A673 (cell line): Measurements from ENCODE around the gene BLACAT1. TPM values are rescaled to one million over a fixed set of nuclear protein-coding genes. Genes with fewer than 3 reads are reported as not detected.

Experiments
- BruUV-seq: library from RNA; stranded (reverse); fragments of 400-500 nt; replicated peaks from 2 replicates; lab custom pipeline; 2021; lab: Mats Ljungman, UMichigan
- CTCF ChIA-PET: fragments of 300-600 bp; sonication (Branson Sonifier 250); formaldehyde crosslinking; loops from one replicate; lab custom pipeline; 2022; ENCODE audit warnings: antibody characterized with exemption; lab: Charles Lee
- POLR2A ChIA-PET: fragments of 300-600 bp; sonication (Branson Sonifier 250); formaldehyde crosslinking; loops from one replicate; lab custom pipeline; 2022; ENCODE audit warnings: antibody characterized with exemption; ENCODE audit not compliant: low non-redundant PET; lab: Charles Lee
- DNase-seq: peaks from one replicate; pipeline ENCODE4 v3.0.0-alpha.2; 2015; ENCODE audit warnings: low spot score
- H3K27ac ChIP-seq: fragments of 200-600 bp; sonication (generic); 2 replicates; pipeline ENCODE4 v1.5.1; 2016; ENCODE audit warnings: mixed run types, low read depth, mild to moderate bottlenecking, mixed read lengths, antibody characterized with exemption, low read length; ENCODE audit not compliant: poor library complexity, severe bottlenecking
- H3K27me3 ChIP-seq: fragments of 200-600 bp; sonication (generic); replicated peaks from 2 replicates; pipeline ENCODE4 v1.6.1; 2017; ENCODE audit warnings: mixed run types, low read depth, mild to moderate bottlenecking, mixed read lengths, antibody characterized with exemption, low read length; ENCODE audit not compliant: insufficient read depth, poor library complexity
- H3K36me3 ChIP-seq: fragments of 200-600 bp; sonication (generic); 2 replicates; pipeline ENCODE4 v1.6.1; 2016; ENCODE audit warnings: mixed run types, mild to moderate bottlenecking, mixed read lengths, antibody characterized with exemption, low read length; ENCODE audit not compliant: insufficient read depth, poor library complexity, severe bottlenecking
- H3K4me1 ChIP-seq: fragments of 200-600 bp; sonication (generic); 2 replicates; pipeline ENCODE4 v1.6.1; 2017; ENCODE audit warnings: mixed run types, mild to moderate bottlenecking, mixed read lengths, antibody characterized with exemption, low read length; ENCODE audit not compliant: insufficient read depth, poor library complexity, severe bottlenecking
- H3K4me3 ChIP-seq: fragments of 200-600 bp; sonication (generic); 2 replicates; pipeline ENCODE4 v1.5.1; 2016; ENCODE audit warnings: low read depth, mixed run types, mild to moderate bottlenecking, mixed read lengths, low read length; ENCODE audit not compliant: poor library complexity, severe bottlenecking
- H3K9me3 ChIP-seq: fragments of 200-600 bp; sonication (generic); 2 replicates; pipeline ENCODE4 v1.6.1; 2016; ENCODE audit warnings: mixed run types, low read depth, mild to moderate bottlenecking, mixed read lengths, antibody characterized with exemption, low read length; ENCODE audit not compliant: poor library complexity, severe bottlenecking
- EZH2 ChIP-seq: fragments of 200-600 bp; sonication (generic); IDR thresholded peaks from 2 replicates; pipeline ENCODE4 v1.6.1; 2017; ENCODE audit warnings: borderline replicate concordance, low read depth, mild to moderate bottlenecking, mixed read lengths, antibody characterized with exemption, low read length; ENCODE audit not compliant: poor library complexity, severe bottlenecking
- intact Hi-C: fragments of 100-400 bp; cut with micrococcal nuclease; formaldehyde crosslinking; loops from one replicate; pipeline ENCODE4 v1.10.0; 2022; ENCODE audit not compliant: unreplicated experiment
- total RNA-seq: library from RNA; stranded (reverse); gene quantifications from 2 replicates; pipeline ENCODE4 v1.2.3, GENCODE V29; 2021
- TF ChIP-seq, protein P1 (sequence below): fragments of 300-800, 200-600 bp; sonication (generic); conservative IDR thresholded peaks from 2 replicates; pipeline ENCODE4 v1.5.1; 2017; ENCODE audit warnings: low read depth, mild to moderate bottlenecking, antibody characterized with exemption, low read length, moderate library complexity, mixed read lengths

BLACAT1 gene
- total RNA-seq, 1 experiment from 2014 or later: 0.45 TPM

DNA sequence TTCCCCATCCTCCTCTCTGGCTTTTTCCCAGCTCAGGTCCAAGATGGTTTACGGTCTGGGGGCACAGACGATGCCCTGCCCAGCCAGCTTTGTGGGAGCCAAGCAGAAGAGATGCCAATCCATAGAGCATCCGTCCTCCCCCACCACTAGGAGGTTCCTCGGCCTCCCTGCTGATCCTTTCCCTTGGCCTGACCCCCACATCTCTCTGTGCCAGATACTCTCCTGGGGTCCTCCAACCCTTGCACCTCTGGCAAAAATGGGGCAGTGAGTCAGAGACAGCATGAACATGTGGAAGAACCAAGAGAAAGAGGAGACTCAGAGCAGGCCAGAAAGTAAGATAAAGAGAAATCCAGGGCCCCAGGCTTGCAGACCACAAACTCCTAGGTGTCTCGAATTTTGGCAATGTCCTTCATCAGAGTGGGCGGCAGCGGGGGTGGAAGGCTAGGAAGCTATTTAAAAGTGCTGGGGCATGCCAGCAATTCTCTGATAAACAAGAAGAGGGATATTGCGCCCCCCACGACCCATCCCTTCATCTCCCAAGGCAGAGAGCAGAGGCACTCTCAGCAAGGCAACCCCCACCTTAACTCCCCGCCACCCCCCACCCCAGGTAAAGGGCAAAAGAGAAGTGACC lies 11.4 kb downstream of the BLACAT1 start:
- Histone ChIP-seq H3K27ac (peak overlapping the region; percentile 94), H3K9me3 (no peaks in the 10 kb centered on the region), H3K4me1 (peaks cover 94% of the 10 kb centered on the region), H3K27me3 (no peaks in the 10 kb centered on the region), H3K4me3 (peak overlapping the region; percentile 30), H3K36me3 (no peaks in the 10 kb centered on the region)
- intact Hi-C loops: no loop called here
- POLR2A ChIA-PET: no interaction called here
- CTCF ChIA-PET: interaction anchor here (0.6 to 0.8 kb wide), 3 partner anchors 31 to 67 kb away, joined by 6 to 18 read pairs (median 9); no protein-coding TSS in a partner anchor
- BruUV-seq: no TSS peak
- DNase-seq: no peak
- TF ChIP-seq, protein P1, sequence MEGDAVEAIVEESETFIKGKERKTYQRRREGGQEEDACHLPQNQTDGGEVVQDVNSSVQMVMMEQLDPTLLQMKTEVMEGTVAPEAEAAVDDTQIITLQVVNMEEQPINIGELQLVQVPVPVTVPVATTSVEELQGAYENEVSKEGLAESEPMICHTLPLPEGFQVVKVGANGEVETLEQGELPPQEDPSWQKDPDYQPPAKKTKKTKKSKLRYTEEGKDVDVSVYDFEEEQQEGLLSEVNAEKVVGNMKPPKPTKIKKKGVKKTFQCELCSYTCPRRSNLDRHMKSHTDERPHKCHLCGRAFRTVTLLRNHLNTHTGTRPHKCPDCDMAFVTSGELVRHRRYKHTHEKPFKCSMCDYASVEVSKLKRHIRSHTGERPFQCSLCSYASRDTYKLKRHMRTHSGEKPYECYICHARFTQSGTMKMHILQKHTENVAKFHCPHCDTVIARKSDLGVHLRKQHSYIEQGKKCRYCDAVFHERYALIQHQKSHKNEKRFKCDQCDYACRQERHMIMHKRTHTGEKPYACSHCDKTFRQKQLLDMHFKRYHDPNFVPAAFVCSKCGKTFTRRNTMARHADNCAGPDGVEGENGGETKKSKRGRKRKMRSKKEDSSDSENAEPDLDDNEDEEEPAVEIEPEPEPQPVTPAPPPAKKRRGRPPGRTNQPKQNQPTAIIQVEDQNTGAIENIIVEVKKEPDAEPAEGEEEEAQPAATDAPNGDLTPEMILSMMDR: no peak
- TF ChIP-seq EZH2: no peak

DNA sequence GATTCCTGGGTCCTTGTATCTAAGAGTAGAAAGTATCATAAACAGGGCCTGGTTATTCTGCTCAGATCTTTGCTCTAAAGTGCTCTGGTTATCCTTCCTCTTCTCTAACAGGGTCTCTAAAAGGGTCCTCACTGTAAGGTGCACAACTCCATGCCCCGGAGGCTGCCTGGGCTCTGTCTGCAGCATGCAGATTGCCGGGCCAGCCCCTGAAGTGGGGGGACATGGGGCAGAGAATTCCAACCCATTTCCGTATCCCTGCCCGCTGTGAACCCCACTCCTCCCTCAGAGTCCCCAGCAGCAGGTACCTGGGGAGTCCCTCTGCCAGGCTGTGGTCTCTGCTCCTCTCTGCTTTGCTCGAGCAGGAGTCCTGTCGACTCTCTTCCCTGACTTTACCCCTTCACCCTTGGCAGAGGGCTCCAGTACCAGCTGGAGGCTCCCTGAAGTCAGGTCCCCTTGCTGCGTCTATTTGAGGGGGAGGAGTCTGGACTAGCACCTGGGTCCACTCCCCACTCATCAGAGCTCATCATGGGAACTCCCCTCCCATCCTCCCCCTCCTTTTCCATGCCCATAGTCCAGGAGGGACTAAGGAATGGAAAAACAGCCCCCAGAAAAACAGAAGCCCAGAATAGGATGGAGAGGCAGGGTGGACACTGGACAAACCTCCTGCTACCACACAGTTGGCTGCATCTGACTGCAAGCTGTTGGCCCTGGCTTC lies 12.1 kb downstream of the BLACAT1 start:
- CTCF ChIA-PET: interaction anchor here (0.6 to 1.1 kb wide), 2 partner anchors 13 to 150 kb away, joined by 3 to 4 read pairs; no protein-coding TSS in a partner anchor
- POLR2A ChIA-PET: no interaction called here
- TF ChIP-seq, protein P1: no peak
- TF ChIP-seq EZH2: no peak
- Histone ChIP-seq H3K9me3 (no peaks in the 10 kb centered on the region), H3K4me3 (no peak overlapping the region), H3K4me1 (peaks cover 94% of the 10 kb centered on the region), H3K36me3 (no peaks in the 10 kb centered on the region), H3K27ac (peak overlapping the region; percentile 94), H3K27me3 (no peaks in the 10 kb centered on the region)
- no peak for DNase-seq
- intact Hi-C loops: no loop called here
- no TSS peak for BruUV-seq

DNA sequence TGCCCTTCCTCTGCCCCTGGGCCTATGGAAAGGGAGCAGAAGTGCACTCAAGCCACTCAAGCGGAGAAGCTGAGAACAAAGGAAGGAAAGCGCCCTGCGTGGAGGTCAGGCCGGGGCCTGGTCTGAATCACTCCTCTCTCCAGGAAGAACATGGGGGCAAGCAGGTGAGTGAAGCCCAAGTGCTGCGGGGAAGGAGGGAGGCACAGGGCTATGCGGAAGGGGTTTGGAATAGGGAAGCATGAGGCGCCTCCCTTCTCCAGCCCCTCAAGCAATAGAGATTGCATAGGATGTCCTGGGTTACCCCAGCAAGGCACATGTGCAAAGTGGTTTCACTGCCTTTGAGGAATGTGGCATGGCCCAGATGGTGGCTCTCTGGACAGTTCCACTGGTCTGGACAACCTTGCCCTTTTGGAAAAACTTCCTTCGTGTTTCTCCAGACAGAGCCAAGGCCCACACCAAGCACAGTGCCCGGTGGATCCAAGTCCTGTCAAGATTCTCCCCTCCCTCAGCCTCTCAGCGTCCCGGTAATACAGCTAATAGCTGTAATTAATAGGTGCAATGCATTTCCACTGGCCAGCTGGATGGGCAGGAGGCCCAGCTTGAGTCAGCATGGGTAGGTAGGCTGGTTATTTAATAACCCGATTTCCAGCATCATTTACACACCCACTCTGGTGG lies 13.7 kb downstream of the BLACAT1 start:
- ChIA-PET POLR2A (no interaction called here), CTCF (no interaction called here)
- Histone ChIP-seq H3K27me3 (no peaks in the 10 kb centered on the region), H3K9me3 (no peaks in the 10 kb centered on the region), H3K36me3 (no peaks in the 10 kb centered on the region), H3K4me1 (peaks cover 86% of the 10 kb centered on the region), H3K27ac (peak overlapping the region; percentile 58), H3K4me3 (no peak overlapping the region)
- no peak for DNase-seq
- BruUV-seq: no TSS peak
- intact Hi-C loops: no loop called here
- no peak for TF ChIP-seq EZH2
- TF ChIP-seq, protein P1: no peak
